LNCaP clone FGC (cell line): ENCODE data around the gene SYN1.

Source experiments
- DNase-seq: peaks from one replicate; pipeline ENCODE4 v3.0.0-alpha.2; 2011; ENCODE audit warnings: low read depth
- H3K4me3 ChIP-seq: 2 replicates; pipeline ENCODE4 v1.5.1; 2011; ENCODE audit warnings: mild to moderate bottlenecking, low read depth, low read length, control low read depth
- TF ChIP-seq, protein P1 (sequence below): IDR thresholded peaks from 2 replicates; pipeline ENCODE4 v1.5.1; 2012; ENCODE audit warnings: mild to moderate bottlenecking; ENCODE audit not compliant: control insufficient read depth, insufficient read depth; ENCODE audit errors: extremely low read depth

Gene SYN1

DNA sequence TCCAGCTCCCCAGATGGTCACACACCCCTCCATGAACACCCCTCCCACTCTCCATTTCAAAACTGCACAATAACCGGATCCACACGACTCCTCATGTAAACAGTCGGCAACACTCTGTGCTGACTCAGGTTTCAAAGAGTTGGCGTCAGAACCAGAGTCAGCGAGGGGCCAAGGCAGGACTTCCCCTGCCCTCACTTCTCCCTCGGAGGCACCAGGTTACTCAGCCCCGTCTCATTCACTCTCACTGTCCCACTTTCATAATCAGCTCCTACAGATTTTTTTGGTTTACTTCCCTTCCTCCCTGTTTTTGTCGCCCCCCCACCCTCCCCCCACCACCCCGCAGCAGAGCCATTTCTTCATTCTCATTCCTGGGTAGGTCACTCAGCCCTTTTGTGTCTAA is 40.1 kb downstream of the SYN1 start:
- no peak for DNase-seq
- TF ChIP-seq, protein P1, sequence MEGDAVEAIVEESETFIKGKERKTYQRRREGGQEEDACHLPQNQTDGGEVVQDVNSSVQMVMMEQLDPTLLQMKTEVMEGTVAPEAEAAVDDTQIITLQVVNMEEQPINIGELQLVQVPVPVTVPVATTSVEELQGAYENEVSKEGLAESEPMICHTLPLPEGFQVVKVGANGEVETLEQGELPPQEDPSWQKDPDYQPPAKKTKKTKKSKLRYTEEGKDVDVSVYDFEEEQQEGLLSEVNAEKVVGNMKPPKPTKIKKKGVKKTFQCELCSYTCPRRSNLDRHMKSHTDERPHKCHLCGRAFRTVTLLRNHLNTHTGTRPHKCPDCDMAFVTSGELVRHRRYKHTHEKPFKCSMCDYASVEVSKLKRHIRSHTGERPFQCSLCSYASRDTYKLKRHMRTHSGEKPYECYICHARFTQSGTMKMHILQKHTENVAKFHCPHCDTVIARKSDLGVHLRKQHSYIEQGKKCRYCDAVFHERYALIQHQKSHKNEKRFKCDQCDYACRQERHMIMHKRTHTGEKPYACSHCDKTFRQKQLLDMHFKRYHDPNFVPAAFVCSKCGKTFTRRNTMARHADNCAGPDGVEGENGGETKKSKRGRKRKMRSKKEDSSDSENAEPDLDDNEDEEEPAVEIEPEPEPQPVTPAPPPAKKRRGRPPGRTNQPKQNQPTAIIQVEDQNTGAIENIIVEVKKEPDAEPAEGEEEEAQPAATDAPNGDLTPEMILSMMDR, result no peak
- H3K4me3 ChIP-seq, result no peak overlapping the region

DNA sequence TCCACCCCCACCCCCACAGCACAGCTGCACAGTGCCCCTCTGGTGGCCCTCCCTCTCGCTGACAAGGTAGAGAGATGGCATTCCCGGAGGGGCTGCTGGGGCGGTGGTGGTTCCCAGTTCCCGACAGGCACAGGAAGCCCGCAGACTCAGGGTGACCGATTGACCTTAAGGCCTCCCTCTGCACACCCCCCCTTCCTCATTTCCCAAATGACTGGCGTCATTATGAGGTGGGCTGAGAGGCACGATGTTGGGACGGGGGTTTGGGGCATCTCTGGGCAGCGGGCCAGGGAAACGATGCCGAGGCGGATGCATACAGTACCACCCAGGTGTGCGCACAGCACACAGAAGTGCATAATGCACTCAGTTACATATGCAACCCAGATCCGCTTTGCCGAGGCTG is 41.0 kb downstream of the SYN1 start:
- DNase-seq, result no peak
- no peak overlapping the region for H3K4me3 ChIP-seq
- TF ChIP-seq, protein P1, result no peak

DNA sequence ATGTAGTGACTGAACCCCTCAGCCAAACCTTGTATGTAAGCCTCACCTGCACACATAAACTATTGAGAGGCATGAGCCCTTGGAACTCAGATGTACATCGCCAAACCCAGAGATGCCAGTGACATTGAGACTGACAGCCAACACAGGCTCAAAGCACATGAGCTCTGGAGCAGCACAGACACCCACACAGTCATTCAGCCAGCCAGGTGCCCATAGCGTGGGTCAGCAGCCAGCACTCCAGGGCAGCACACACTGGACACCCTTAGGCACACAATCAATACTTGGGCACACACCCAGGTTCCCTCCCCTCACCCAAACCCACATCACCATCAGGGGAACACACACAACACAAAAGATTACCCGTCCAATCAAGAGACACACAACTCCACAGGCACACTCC is 41.8 kb downstream of the SYN1 start:
- TF ChIP-seq, protein P1, result no peak
- DNase-seq, result no peak
- H3K4me3 ChIP-seq, result no peak overlapping the region

DNA sequence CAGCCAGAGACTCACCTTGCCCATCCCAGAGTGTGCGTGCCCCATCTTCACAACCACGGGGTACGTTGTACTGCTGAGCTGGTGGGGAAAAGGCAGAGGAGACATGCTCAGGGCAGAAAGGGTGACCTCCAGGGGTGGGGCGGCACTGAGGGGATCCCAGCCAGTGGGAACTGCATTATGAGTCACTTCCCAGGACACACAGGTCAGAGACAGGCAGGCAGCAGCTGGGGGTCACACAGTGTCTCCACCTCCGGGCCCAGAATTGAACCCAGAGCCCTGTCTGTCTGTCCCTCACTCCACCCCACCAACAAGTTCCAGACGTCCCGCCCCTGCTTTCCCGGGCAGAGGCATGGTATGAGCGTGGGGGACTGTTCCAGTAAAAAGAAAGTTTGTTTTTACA is 42.2 kb downstream of the SYN1 start:
- no peak for DNase-seq
- H3K4me3 ChIP-seq, result no peak overlapping the region
- TF ChIP-seq, protein P1, result no peak

DNA sequence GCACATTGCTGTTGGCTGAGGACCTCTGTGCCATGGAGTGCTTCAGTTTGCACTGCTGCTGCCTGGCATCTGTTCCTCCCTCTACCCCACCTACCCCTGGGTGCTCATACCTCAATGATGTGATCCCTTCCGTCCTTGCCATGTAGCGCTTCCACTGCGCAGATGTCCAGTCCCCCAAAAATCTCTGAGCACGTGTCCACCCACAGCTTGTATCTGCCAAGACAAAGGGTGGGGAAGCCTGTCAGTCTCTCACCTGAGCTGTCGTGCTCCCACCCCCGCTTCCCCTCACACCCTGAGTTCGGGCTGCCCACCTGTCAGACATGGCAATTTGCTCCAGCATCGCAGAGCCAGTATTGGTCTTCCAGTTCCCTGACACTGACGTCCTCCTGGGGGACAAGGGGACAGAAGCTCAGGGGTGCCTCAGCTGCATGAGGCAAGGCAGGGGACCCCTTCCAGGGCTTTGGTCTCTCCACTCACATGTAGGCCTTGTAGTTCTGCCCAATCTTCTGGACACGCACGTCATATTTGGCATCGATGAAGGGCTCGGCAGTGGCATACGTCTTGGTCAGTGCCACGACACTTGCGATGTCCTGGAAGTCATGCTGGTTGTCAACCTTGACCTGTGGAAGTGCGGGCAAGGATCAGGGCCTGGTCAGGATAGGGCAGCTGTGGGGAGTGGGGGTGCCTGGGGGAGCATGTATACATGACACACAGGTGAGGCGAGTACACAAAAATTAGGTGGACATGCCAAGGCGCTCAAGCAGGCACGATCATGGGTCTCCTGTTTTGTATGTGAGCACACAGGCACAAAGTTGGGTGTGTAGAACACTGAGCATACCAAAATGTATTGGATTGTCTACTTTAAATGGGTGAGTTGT is 43.4 kb downstream of the SYN1 start:
- TF ChIP-seq, protein P1, result no peak
- H3K4me3 ChIP-seq, result no peak overlapping the region
- no peak for DNase-seq

DNA sequence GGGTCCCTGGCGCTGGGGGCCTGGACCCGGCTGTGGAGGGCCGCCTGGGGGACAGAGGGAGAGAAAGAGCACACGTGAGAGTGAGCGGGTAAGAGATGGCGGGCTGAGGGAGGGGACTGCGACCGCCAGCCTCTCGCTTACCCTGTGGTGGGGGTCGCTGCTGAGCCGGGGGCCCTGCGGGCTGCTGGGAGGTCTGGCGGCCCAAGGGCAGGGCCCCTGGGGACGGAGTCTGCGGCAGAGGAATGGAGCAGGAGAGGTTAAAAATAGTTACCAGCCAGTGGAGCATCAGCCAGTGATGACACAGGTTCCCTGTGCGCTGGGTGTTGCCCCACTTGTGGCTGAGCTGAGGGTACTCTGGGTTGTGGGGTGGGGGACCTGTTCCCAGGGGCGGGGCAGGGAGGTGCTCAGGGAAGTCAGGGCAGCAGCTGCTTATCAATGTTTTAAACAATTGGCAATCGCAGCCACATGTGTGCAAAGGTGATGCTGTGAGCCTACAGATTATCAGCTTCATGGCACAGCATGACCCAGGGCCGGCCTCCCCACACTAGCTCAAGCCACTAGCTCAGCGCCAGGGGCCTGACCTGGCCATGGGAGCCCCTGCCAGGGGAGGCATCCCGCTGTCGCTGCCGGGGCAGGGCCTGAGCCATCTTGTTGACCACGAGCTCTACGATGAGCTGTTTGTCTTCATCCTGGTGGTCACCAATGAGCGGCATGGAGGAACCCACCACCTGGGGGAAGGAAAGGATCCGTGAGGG is 44.9 kb downstream of the SYN1 start:
- TF ChIP-seq, protein P1, result no peak
- no peak for DNase-seq
- no peak overlapping the region for H3K4me3 ChIP-seq

DNA sequence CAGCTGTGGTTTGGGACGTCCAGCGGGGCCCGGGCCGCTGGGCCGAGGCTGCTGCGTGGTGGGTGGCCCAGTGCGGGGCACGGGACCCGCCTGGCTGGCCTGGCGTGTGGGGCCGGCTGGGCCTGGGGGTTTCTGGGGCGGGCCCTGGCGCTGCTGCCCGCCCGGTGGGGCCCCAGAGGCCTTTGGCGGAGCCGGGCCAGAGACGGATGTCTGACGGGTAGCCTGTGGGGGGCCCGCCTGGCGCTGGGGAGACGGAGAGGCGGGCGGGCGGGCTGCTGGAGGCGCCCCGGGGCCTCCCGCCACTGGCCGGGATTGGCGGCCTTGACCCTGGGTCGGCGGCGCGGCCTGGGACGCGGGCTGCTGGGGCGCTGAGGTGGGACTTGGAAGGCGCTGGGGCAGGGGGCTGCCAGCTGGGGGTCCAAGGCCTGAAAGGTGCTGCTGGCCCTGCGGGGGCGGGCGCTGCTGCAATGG is 45.5 kb downstream of the SYN1 start:
- no peak overlapping the region for H3K4me3 ChIP-seq
- TF ChIP-seq, protein P1, result no peak
- no peak for DNase-seq
